Osteocyte (in vitro differentiated cells): ENCODE results near the gene TMEM179. TPM values are rescaled to one million over a fixed set of nuclear protein-coding genes. Genes with fewer than 3 reads are reported as not detected.

Experiments used
- DNase-seq: peaks from one replicate; pipeline ENCODE4 v3.0.0; 2021; ENCODE audit warnings: mixed read lengths; ENCODE audit not compliant: unreplicated experiment; ENCODE audit errors: extremely low spot score
- H3K27ac Mint-ChIP-seq: one replicate; pipeline ENCODE4 v1.8.0; 2021; ENCODE audit warnings: mild to moderate bottlenecking, mixed read lengths; ENCODE audit not compliant: unreplicated experiment
- H3K27me3 Mint-ChIP-seq: one replicate; pipeline ENCODE4 v1.8.0; 2021; ENCODE audit warnings: mixed read lengths; ENCODE audit not compliant: unreplicated experiment
- H3K36me3 Mint-ChIP-seq: one replicate; pipeline ENCODE4 v1.8.0; 2021; ENCODE audit warnings: mixed read lengths; ENCODE audit not compliant: unreplicated experiment
- H3K4me1 Mint-ChIP-seq: one replicate; pipeline ENCODE4 v1.8.0; 2021; ENCODE audit warnings: mixed read lengths; ENCODE audit not compliant: unreplicated experiment
- H3K4me3 Mint-ChIP-seq: one replicate; pipeline ENCODE4 v1.8.0; 2021; ENCODE audit warnings: mild to moderate bottlenecking, moderate library complexity, mixed read lengths; ENCODE audit not compliant: unreplicated experiment
- H3K9me3 Mint-ChIP-seq: one replicate; pipeline ENCODE4 v1.8.0; 2021; ENCODE audit warnings: mixed read lengths; ENCODE audit not compliant: unreplicated experiment
- total RNA-seq: library from RNA; stranded (reverse); gene quantifications from 2 replicates; pipeline ENCODE4 v1.2.1, GENCODE V29; 2021
- TF ChIP-seq, protein P1 (sequence below): fragments of 200-600 bp; sonication (generic); IDR thresholded peaks from 2 replicates; pipeline ENCODE4 v1.5.0; 2021; ENCODE audit warnings: antibody characterized with exemption, mild to moderate bottlenecking, moderate library complexity

The TMEM179 gene
- total RNA-seq, 1 donor from 2014 or later = not detected

DNA sequence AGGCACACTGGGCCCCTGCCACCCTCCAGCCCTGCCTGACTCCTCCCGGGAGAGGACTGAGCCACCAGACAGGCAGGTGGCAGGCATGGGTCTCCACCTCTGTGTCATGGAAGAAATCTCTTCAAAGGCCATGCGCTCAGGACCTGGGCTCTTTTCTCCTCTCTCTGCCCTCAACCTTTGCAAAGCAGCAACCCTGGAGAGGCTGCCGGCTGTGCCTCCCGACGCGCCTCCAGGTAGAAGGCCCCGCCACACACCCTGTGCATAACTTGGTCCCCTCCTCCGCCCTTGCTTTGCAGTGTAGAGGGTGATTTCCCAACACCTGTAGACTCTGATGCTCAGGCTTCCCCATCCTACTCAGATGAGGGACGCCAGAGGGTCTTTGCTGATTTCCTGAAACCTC is 28.2 kb upstream of the TMEM179 start:
- Mint-ChIP-seq H3K4me3 (no peak overlapping the region), H3K4me1 (no peaks in the 10 kb centered on the region), H3K27ac (no peak overlapping the region), H3K9me3 (peaks cover 4% of the 10 kb centered on the region), H3K27me3 (peaks cover 14% of the 10 kb centered on the region), H3K36me3 (no peaks in the 10 kb centered on the region)
- DNase-seq = no peak
- TF ChIP-seq, protein P1, sequence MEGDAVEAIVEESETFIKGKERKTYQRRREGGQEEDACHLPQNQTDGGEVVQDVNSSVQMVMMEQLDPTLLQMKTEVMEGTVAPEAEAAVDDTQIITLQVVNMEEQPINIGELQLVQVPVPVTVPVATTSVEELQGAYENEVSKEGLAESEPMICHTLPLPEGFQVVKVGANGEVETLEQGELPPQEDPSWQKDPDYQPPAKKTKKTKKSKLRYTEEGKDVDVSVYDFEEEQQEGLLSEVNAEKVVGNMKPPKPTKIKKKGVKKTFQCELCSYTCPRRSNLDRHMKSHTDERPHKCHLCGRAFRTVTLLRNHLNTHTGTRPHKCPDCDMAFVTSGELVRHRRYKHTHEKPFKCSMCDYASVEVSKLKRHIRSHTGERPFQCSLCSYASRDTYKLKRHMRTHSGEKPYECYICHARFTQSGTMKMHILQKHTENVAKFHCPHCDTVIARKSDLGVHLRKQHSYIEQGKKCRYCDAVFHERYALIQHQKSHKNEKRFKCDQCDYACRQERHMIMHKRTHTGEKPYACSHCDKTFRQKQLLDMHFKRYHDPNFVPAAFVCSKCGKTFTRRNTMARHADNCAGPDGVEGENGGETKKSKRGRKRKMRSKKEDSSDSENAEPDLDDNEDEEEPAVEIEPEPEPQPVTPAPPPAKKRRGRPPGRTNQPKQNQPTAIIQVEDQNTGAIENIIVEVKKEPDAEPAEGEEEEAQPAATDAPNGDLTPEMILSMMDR = no peak

DNA sequence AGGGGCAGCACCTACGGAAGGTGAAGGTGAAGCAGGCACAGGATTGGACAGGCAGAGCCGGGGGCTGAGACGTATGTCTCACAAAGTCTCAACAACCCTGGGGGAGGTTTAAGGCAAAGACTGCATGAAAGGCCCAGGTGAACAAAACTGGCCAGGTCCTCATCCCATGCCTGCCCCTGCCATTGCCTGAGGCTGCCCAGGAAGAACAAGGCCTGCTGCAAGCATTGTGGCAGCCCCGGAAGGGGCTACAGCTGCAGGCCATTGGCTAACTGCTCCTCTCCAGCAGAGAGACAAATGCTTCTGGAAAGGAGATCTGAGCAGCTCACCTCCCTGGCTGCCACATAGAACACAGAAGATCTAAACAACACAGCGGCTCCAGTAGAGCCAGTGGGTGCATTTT is 20.4 kb upstream of the TMEM179 start:
- Mint-ChIP-seq H3K36me3 (no peaks in the 10 kb centered on the region), H3K27ac (no peak overlapping the region), H3K4me3 (no peak overlapping the region), H3K27me3 (peaks cover 52% of the 10 kb centered on the region), H3K4me1 (no peaks in the 10 kb centered on the region), H3K9me3 (peaks cover 7% of the 10 kb centered on the region)
- TF ChIP-seq, protein P1 = no peak
- DNase-seq = no peak

DNA sequence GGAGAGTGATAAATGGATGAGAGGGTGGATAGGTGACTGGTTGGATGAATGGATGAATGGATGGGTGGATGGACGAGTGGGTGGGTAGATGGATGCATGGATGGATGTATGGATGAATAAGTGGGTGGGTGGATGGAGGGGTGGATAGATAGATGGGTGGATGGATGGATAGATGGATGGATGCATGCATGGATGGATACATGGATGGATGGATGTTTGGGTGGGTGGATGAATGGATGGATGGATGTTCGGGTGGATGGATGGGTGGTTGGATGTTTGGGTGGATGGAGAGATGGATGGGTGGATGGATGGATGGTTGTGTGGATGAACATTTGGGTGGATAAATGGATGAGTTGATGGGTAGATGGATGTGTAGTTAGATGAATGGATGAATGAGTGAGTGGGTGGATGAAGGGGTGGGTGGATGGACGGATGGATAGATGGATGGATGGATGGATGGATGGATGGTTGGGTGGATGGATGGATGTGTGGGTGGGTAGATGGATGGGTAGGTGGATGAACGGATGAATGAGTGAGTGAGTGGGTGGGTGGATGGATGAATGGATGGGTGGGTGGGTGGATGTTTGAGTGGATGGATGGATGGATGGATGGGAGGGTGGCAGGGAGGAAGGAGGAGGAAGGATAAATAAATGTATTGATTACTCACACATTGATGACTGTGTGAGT is 9.7 kb upstream of the TMEM179 start:
- TF ChIP-seq, protein P1 = no peak
- H3K27ac Mint-ChIP-seq = no peak overlapping the region
- H3K4me1 Mint-ChIP-seq = no peaks in the 10 kb centered on the region
- no peaks in the 10 kb centered on the region for H3K36me3 Mint-ChIP-seq
- peaks cover 4% of the 10 kb centered on the region for H3K9me3 Mint-ChIP-seq
- DNase-seq = no peak
- peaks cover 15% of the 10 kb centered on the region for H3K27me3 Mint-ChIP-seq
- no peak overlapping the region for H3K4me3 Mint-ChIP-seq

DNA sequence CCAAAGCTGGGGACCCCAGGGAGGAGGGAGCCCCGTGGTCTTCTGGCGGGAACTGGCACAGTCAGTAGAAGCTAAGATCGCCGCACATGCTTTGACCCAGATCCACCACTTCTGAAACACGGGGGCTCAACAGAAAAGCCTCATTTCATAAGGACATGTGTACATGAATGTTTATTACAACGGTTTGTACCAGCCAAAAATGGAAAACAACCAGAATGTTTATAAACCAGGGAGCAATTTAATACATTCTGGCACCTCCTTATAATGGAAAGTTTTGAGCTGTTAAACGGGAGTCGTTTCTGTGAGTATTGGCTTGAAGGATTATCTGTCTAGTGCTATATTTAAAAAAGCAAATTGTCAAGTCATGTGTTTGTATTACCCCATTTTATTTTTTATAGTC is 7.3 kb upstream of the TMEM179 start:
- Mint-ChIP-seq H3K9me3 (peaks cover 4% of the 10 kb centered on the region), H3K36me3 (no peaks in the 10 kb centered on the region), H3K27me3 (peaks cover 22% of the 10 kb centered on the region), H3K4me1 (no peaks in the 10 kb centered on the region), H3K27ac (no peak overlapping the region), H3K4me3 (no peak overlapping the region)
- no peak for DNase-seq
- TF ChIP-seq, protein P1 = no peak

DNA sequence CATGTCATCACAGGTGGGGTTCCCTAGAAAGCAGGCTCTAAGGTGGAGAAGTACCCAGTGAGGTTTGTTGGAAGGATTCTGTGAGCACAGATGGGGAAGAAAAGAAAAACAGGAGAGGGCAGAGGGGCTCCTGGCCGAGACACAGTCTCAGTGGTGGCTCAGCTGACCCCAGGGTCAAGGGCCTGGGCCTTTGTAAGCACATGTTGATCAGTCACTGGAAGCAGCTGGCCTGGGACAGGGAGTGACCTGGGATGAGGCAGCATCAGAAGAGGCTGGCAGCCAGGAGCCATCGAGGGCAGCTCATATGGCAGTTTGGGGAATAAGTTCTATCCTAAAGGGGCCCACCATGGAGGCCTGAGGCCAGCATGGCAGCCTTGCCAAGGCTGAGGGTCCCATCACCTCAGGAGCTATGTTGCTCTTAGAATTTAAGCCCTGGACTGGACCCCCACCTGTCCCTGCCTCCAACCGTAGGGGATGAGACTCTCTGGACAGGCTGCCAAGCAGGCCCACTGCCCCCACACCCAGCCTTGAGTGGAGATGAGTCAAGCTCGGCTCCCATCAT is 6.3 kb upstream of the TMEM179 start:
- no peak overlapping the region for H3K4me3 Mint-ChIP-seq
- no peak for DNase-seq
- no peaks in the 10 kb centered on the region for H3K4me1 Mint-ChIP-seq
- peaks cover 4% of the 10 kb centered on the region for H3K9me3 Mint-ChIP-seq
- H3K36me3 Mint-ChIP-seq = no peaks in the 10 kb centered on the region
- peaks cover 25% of the 10 kb centered on the region for H3K27me3 Mint-ChIP-seq
- H3K27ac Mint-ChIP-seq = no peak overlapping the region
- TF ChIP-seq, protein P1 = no peak
